HG03064 (cell line): ENCODE measurements around the gene OPN3.

Experiments
- ATAC-seq: cut with Tn5 transposase; IDR thresholded peaks from one replicate; pipeline ENCODE4 v1.9.1; 2021; ENCODE audit warnings: low read depth; ENCODE audit not compliant: unreplicated experiment

Gene OPN3

GRCh38 chr1:241627453-241628259 lies 12.5 kb downstream of the OPN3 start:
- peak; percentile 77 for ATAC-seq

GRCh38 chr1:241624935-241625334 lies 15.2 kb downstream of the OPN3 start:
- ATAC-seq: no peak

GRCh38 chr1:241622669-241623068 lies 17.5 kb downstream of the OPN3 start:
- no peak for ATAC-seq

GRCh38 chr1:241617426-241617825 lies 22.7 kb downstream of the OPN3 start:
- no peak for ATAC-seq

GRCh38 chr1:241615043-241615974 lies 24.9 kb downstream of the OPN3 start:
- no peak for ATAC-seq

GRCh38 chr1:241614572-241614971 lies 25.6 kb downstream of the OPN3 start:
- ATAC-seq: no peak

- no peak for ATAC-seq
Measured at GRCh38 chr1:241614144-241614543, 26.0 kb downstream of the OPN3 start.

GRCh38 chr1:241612533-241613477 lies 27.4 kb downstream of the OPN3 start:
- ATAC-seq: no peak

GRCh38 chr1:241611736-241612135 lies 28.4 kb downstream of the OPN3 start:
- ATAC-seq: no peak

- ATAC-seq: peak; percentile 84
Measured at GRCh38 chr1:241611063-241611462, 29.1 kb downstream of the OPN3 start.

GRCh38 chr1:241610056-241610815 lies 29.9 kb downstream of the OPN3 start:
- ATAC-seq: no peak

- ATAC-seq: no peak
Measured at GRCh38 chr1:241608379-241609033, 31.7 kb downstream of the OPN3 start.

GRCh38 chr1:241607497-241607896 lies 32.7 kb downstream of the OPN3 start:
- no peak for ATAC-seq

- no peak for ATAC-seq
Measured at GRCh38 chr1:241606544-241606943, 33.6 kb downstream of the OPN3 start.

GRCh38 chr1:241605146-241605805 lies 34.9 kb downstream of the OPN3 start:
- no peak for ATAC-seq

GRCh38 chr1:241603731-241604245 lies 36.4 kb downstream of the OPN3 start:
- ATAC-seq: no peak

GRCh38 chr1:241600496-241600901 lies 39.7 kb downstream of the OPN3 start:
- ATAC-seq: peak; percentile 86

GRCh38 chr1:241598249-241598648 lies 41.9 kb downstream of the OPN3 start:
- peak; percentile 43 for ATAC-seq
